ENCODE data around the gene RAB5B. TPM values are rescaled to one million over a fixed set of nuclear protein-coding genes. Genes with fewer than 3 reads are reported as not detected.

Gene RAB5B
- total and polyA plus RNA-seq, 7 donors = 82.8 to 113 (median 101) TPM

GRCh38 chr12:55942055-55942454 lies 31.8 kb upstream of the RAB5B start:
- Histone ChIP-seq H3K4me1 (peaks cover 0 to 10% (median 7%) of the 10 kb centered on the region in 4 donors), H3K36me3 (peaks cover 0 to 33% (median 4%) of the 10 kb centered on the region in 4 donors), H3K27me3 (no peaks in the 10 kb centered on the region), H3K27ac (no peak overlapping the region), H3K4me3 (no peak overlapping the region), H3K9me3 (no peaks in the 10 kb centered on the region)
- intact Hi-C loops (cut with DNase I) = no loop called here
- no peak for TF ChIP-seq POLR2AphosphoS5 (IDR thresholded peaks at IDR 0.05)
- no peak for TF ChIP-seq CTCF (IDR thresholded peaks at IDR 0.05)
- TF ChIP-seq EP300 (IDR thresholded peaks at IDR 0.05) = no peak
- TF ChIP-seq POLR2A (IDR thresholded peaks at IDR 0.05) = no peak
- DNase-seq = no peak
- WGBS, 2 donors = 90 to 92% methylated on average over 4 of the region's 4 CpGs

- Histone ChIP-seq H3K27me3 (no peaks in the 10 kb centered on the region), H3K9me3 (no peaks in the 10 kb centered on the region), H3K36me3 (peaks cover 0 to 33% (median 2%) of the 10 kb centered on the region in 4 donors), H3K27ac (no peak overlapping the region), H3K4me1 (peaks cover 0 to 10% (median 7%) of the 10 kb centered on the region in 4 donors), H3K4me3 (no peak overlapping the region)
- intact Hi-C loops (cut with DNase I) = no loop called here
- WGBS, 2 donors = 97 to 98% methylated on average over 1 of the region's 1 CpG
- TF ChIP-seq POLR2A (IDR thresholded peaks at IDR 0.05) (no peak), EP300 (IDR thresholded peaks at IDR 0.05) (no peak), CTCF (IDR thresholded peaks at IDR 0.05) (no peak), POLR2AphosphoS5 (IDR thresholded peaks at IDR 0.05) (no peak)
- no peak for DNase-seq
Measured at GRCh38 chr12:55942577-55943136, 31.2 kb upstream of the RAB5B start.

- H3K27ac ChIP-seq = no peak overlapping the region
- no peaks in the 10 kb centered on the region for H3K4me1 ChIP-seq
- 79 to 89% methylated on average over 6 of the region's 6 CpGs for WGBS, 2 donors
- TF ChIP-seq EP300 (IDR thresholded peaks at IDR 0.05) (no peak), CTCF (IDR thresholded peaks at IDR 0.05) (no peak), POLR2AphosphoS5 (IDR thresholded peaks at IDR 0.05) (no peak), POLR2A (IDR thresholded peaks at IDR 0.05) (no peak)
- H3K36me3 ChIP-seq = peaks cover 0 to 38% (median 5%) of the 10 kb centered on the region in 4 donors
- intact Hi-C loops (cut with DNase I) = no loop called here
- no peaks in the 10 kb centered on the region for H3K27me3 ChIP-seq
- no peaks in the 10 kb centered on the region for H3K9me3 ChIP-seq
- no peak for DNase-seq
- no peak overlapping the region for H3K4me3 ChIP-seq
Measured at GRCh38 chr12:55946553-55946952, 27.3 kb upstream of the RAB5B start.

GRCh38 chr12:55955344-55955743 lies 18.5 kb upstream of the RAB5B start:
- Histone ChIP-seq H3K27me3 (no peaks in the 10 kb centered on the region), H3K4me3 (no peak overlapping the region), H3K36me3 (peaks cover 0 to 25% (median 12%) of the 10 kb centered on the region in 4 donors), H3K9me3 (no peaks in the 10 kb centered on the region), H3K27ac (no peak overlapping the region), H3K4me1 (no peaks in the 10 kb centered on the region)
- no peak for DNase-seq
- TF ChIP-seq EP300 (IDR thresholded peaks at IDR 0.05) (no peak), POLR2AphosphoS5 (IDR thresholded peaks at IDR 0.05) (no peak), POLR2A (IDR thresholded peaks at IDR 0.05) (no peak), CTCF (IDR thresholded peaks at IDR 0.05) (no peak)
- WGBS, 2 donors = 89 to 93% methylated on average over 4 of the region's 4 CpGs
- intact Hi-C loops (cut with DNase I) = no loop called here

Data from sigmoid colon (tissue), 7 donors.